ENCODE data around the gene PLXNB3.

The PLXNB3 gene

GRCh38 chrX:153773741-153774575 is 9.9 kb downstream of the PLXNB3 start:
- no peak for DNase-seq (ENCODE audit: low read depth in 2 of 2)

GRCh38 chrX:153774576-153775292 is 10.7 kb downstream of the PLXNB3 start:
- DNase-seq (ENCODE audit: low read depth in 2 of 2): no peak

- no peak for DNase-seq (ENCODE audit: low read depth in 2 of 2)
These were observed 11.5 kb downstream of the PLXNB3 start for GRCh38 chrX:153775293-153776119.

- no peak for DNase-seq (ENCODE audit: low read depth in 2 of 2)
These were observed 12.1 kb downstream of the PLXNB3 start for GRCh38 chrX:153776120-153776599.

GRCh38 chrX:153776611-153777045 is 12.6 kb downstream of the PLXNB3 start:
- DNase-seq (ENCODE audit: low read depth in 2 of 2): no peak

GRCh38 chrX:153777261-153778090 is 13.4 kb downstream of the PLXNB3 start:
- DNase-seq (ENCODE audit: low read depth in 2 of 2): no peak

GRCh38 chrX:153778181-153778580 is 14.1 kb downstream of the PLXNB3 start:
- DNase-seq (ENCODE audit: low read depth in 2 of 2): no peak

GRCh38 chrX:153778684-153779101 is 14.6 kb downstream of the PLXNB3 start:
- DNase-seq (ENCODE audit: low read depth in 2 of 2): no peak

GRCh38 chrX:153779891-153780677 is 16.0 kb downstream of the PLXNB3 start:
- DNase-seq (ENCODE audit: low read depth in 2 of 2): no peak

GRCh38 chrX:153780678-153781427 is 16.8 kb downstream of the PLXNB3 start, which contains the start of gene SRPK3:
TSS of gene SRPK3 (plus strand) at chrX:153781041. CDS start at chrX:153781087, 46 bp downstream.
- DNase-seq (ENCODE audit: low read depth in 2 of 2): no peak

GRCh38 chrX:153781428-153782047 is 17.5 kb downstream of the PLXNB3 start:
- no peak for DNase-seq (ENCODE audit: low read depth in 2 of 2)

GRCh38 chrX:153782313-153782712 is 18.3 kb downstream of the PLXNB3 start:
- no peak for DNase-seq (ENCODE audit: low read depth in 2 of 2)

- DNase-seq (ENCODE audit: low read depth in 2 of 2): no peak
These were observed 18.8 kb downstream of the PLXNB3 start for GRCh38 chrX:153782871-153783270.

- no peak for DNase-seq (ENCODE audit: low read depth in 2 of 2)
These were observed 19.4 kb downstream of the PLXNB3 start for GRCh38 chrX:153783378-153784013.

GRCh38 chrX:153784325-153784967 is 20.4 kb downstream of the PLXNB3 start:
- DNase-seq (ENCODE audit: low read depth in 2 of 2): no peak

- DNase-seq (ENCODE audit: low read depth in 2 of 2): no peak
These were observed 22.6 kb downstream of the PLXNB3 start for GRCh38 chrX:153786669-153787068.

- DNase-seq (ENCODE audit: low read depth in 2 of 2): no peak
These were observed 25.6 kb downstream of the PLXNB3 start for GRCh38 chrX:153789654-153790053.

Measured in fibroblast of skin of left biceps (primary cell).